Measurements from ENCODE around the gene ANKRD27. TPM values are rescaled to one million over a fixed set of nuclear protein-coding genes. Genes with fewer than 3 reads are reported as not detected.
"Not testable (repeated sequence)": the region's sequence is repeated elsewhere in the genome, so short reads cannot be mapped to it uniquely, and the experiment has no call there.

Gene ANKRD27
- total RNA-seq, 1 experiment from 2014 or later: 40.8 TPM

- no TSS peak for BruUV-seq (replicated peaks)
Measured at GRCh38 chr19:32661318-32661717, 13.7 kb downstream of the ANKRD27 start.

GRCh38 chr19:32658527-32658926, 16.5 kb downstream of the ANKRD27 start:
- H3K36me3 Mint-ChIP-seq (ENCODE audit: insufficient read depth, unreplicated experiment): peaks cover 26% of the 10 kb centered on the region
- CTCF ChIA-PET: no interaction called here
- H3K27ac Mint-ChIP-seq (ENCODE audit: unreplicated experiment): no peak overlapping the region
- no peaks in the 10 kb centered on the region for H3K27me3 Mint-ChIP-seq (ENCODE audit: unreplicated experiment)
- TF ChIP-seq CTCF (IDR thresholded peaks at IDR 0.05; ENCODE audit: unreplicated experiment): no peak
- H3K9me3 Mint-ChIP-seq (ENCODE audit: low read depth, unreplicated experiment): no peaks in the 10 kb centered on the region
- DNase-seq: no peak
- intact Hi-C loops (cut with micrococcal nuclease; ENCODE audit: unreplicated experiment): no loop called here
- H3K4me3 Mint-ChIP-seq (ENCODE audit: low read depth, unreplicated experiment): no peak overlapping the region
- no TSS peak for BruUV-seq (replicated peaks)
- H3K4me1 Mint-ChIP-seq (ENCODE audit: low read depth, unreplicated experiment): peaks cover 10% of the 10 kb centered on the region

More at GRCh38 chr19:32661318-32661717, 13.7 kb downstream of the ANKRD27 start:
- no peaks in the 10 kb centered on the region for H3K4me1 Mint-ChIP-seq (ENCODE audit: low read depth, unreplicated experiment)
- intact Hi-C loops (cut with micrococcal nuclease; ENCODE audit: unreplicated experiment): no loop called here
- no peak overlapping the region for H3K27ac Mint-ChIP-seq (ENCODE audit: unreplicated experiment)
- CTCF ChIA-PET: no interaction called here
- H3K4me3 Mint-ChIP-seq (ENCODE audit: low read depth, unreplicated experiment): no peak overlapping the region
- peaks cover 28% of the 10 kb centered on the region for H3K36me3 Mint-ChIP-seq (ENCODE audit: insufficient read depth, unreplicated experiment)
- no peaks in the 10 kb centered on the region for H3K9me3 Mint-ChIP-seq (ENCODE audit: low read depth, unreplicated experiment)
- no peak for DNase-seq
- no peak for TF ChIP-seq CTCF (IDR thresholded peaks at IDR 0.05; ENCODE audit: unreplicated experiment)
- no peaks in the 10 kb centered on the region for H3K27me3 Mint-ChIP-seq (ENCODE audit: unreplicated experiment)

GRCh38 chr19:32658075-32658474, 16.9 kb downstream of the ANKRD27 start:
- Mint-ChIP-seq H3K4me3 (ENCODE audit: low read depth, unreplicated experiment) (no peak overlapping the region), H3K9me3 (ENCODE audit: low read depth, unreplicated experiment) (no peaks in the 10 kb centered on the region), H3K27me3 (ENCODE audit: unreplicated experiment) (no peaks in the 10 kb centered on the region), H3K4me1 (ENCODE audit: low read depth, unreplicated experiment) (peaks cover 14% of the 10 kb centered on the region), H3K27ac (ENCODE audit: unreplicated experiment) (no peak overlapping the region), H3K36me3 (ENCODE audit: insufficient read depth, unreplicated experiment) (peaks cover 26% of the 10 kb centered on the region)
- no peak for DNase-seq
- BruUV-seq (replicated peaks): no TSS peak
- CTCF ChIA-PET: no interaction called here
- intact Hi-C loops (cut with micrococcal nuclease; ENCODE audit: unreplicated experiment): no loop called here
- no peak for TF ChIP-seq CTCF (IDR thresholded peaks at IDR 0.05; ENCODE audit: unreplicated experiment)

- H3K27ac Mint-ChIP-seq (ENCODE audit: unreplicated experiment); DNase-seq; H3K4me3 Mint-ChIP-seq (ENCODE audit: low read depth, unreplicated experiment); H3K27me3 Mint-ChIP-seq (ENCODE audit: unreplicated experiment); intact Hi-C loops (cut with micrococcal nuclease; ENCODE audit: unreplicated experiment); H3K9me3 Mint-ChIP-seq (ENCODE audit: low read depth, unreplicated experiment); CTCF ChIA-PET: not testable (repeated sequence)
- Mint-ChIP-seq H3K4me1 (ENCODE audit: low read depth, unreplicated experiment) (peaks cover 17% of the 10 kb centered on the region), H3K36me3 (ENCODE audit: insufficient read depth, unreplicated experiment) (peaks cover 31% of the 10 kb centered on the region)
- BruUV-seq (replicated peaks): TSS peak; percentile 9
Measured at GRCh38 chr19:32656379-32656778, 18.6 kb downstream of the ANKRD27 start.

- Mint-ChIP-seq H3K27ac (ENCODE audit: unreplicated experiment) (no peak overlapping the region), H3K4me1 (ENCODE audit: low read depth, unreplicated experiment) (peaks cover 17% of the 10 kb centered on the region), H3K36me3 (ENCODE audit: insufficient read depth, unreplicated experiment) (peaks cover 33% of the 10 kb centered on the region), H3K9me3 (ENCODE audit: low read depth, unreplicated experiment) (no peaks in the 10 kb centered on the region), H3K27me3 (ENCODE audit: unreplicated experiment) (no peaks in the 10 kb centered on the region), H3K4me3 (ENCODE audit: low read depth, unreplicated experiment) (peak overlapping the region; percentile 23)
- no TSS peak for BruUV-seq (replicated peaks)
- no peak for DNase-seq
- TF ChIP-seq CTCF (IDR thresholded peaks at IDR 0.05; ENCODE audit: unreplicated experiment): no peak
- CTCF ChIA-PET: no interaction called here
- intact Hi-C loops (cut with micrococcal nuclease; ENCODE audit: unreplicated experiment): no loop called here
Measured at GRCh38 chr19:32653599-32653915, 21.4 kb downstream of the ANKRD27 start.

All from Calu3 (cell line).